ENCODE data around the gene DOK7. TPM values are rescaled to one million over a fixed set of nuclear protein-coding genes. Genes with fewer than 3 reads are reported as not detected.

DOK7 gene
- total RNA-seq, 3 donors from 2014 or later (not counting 1 experiment from before 2014, with no cell fraction given), result 1.3 to 2.9 (median 1.6) TPM

- ATAC-seq, result no peak
- no peaks in the 10 kb centered on the region for H3K9me3 Mint-ChIP-seq
- Histone ChIP-seq H3K4me1 (ENCODE audit: control insufficient read depth, insufficient read depth, low read length) (peaks cover 12% of the 10 kb centered on the region), H3K4me3 (ENCODE audit: low read length) (no peak overlapping the region), H3K27ac (ENCODE audit: low read length) (no peak overlapping the region), H3K27me3 (ENCODE audit: control insufficient read depth, insufficient read depth, low read length) (no peaks in the 10 kb centered on the region), H3K9me3 (ENCODE audit: control insufficient read depth, insufficient read depth, low read length) (no peaks in the 10 kb centered on the region), H3K36me3 (ENCODE audit: control insufficient read depth, insufficient read depth, low read length) (no peaks in the 10 kb centered on the region)
- H3K27ac Mint-ChIP-seq, result no peak overlapping the region
- no peaks in the 10 kb centered on the region for H3K36me3 Mint-ChIP-seq
- no peak for DNase-seq
- H3K4me1 Mint-ChIP-seq, result no peaks in the 10 kb centered on the region
- no peak for TF ChIP-seq CTCF (IDR thresholded peaks at IDR 0.05)
- WGBS (ENCODE audit: insufficient coverage), result 88% methylated on average over 34 of the region's 34 CpGs
- no peak overlapping the region for H3K4me3 Mint-ChIP-seq
- H3K27me3 Mint-ChIP-seq (ENCODE audit: low read depth in 2 of 2), result no peaks in the 10 kb centered on the region
- intact Hi-C loops (cut with micrococcal nuclease), result no loop called here
Measured at GRCh38 chr4:3445111-3445820, 17.8 kb upstream of the DOK7 start.

- DNase-seq, result no peak
- WGBS (ENCODE audit: insufficient coverage), result 94% methylated on average over 34 of the region's 34 CpGs
- no peak overlapping the region for H3K27ac Mint-ChIP-seq
Measured at GRCh38 chr4:3445829-3446545, 17.1 kb upstream of the DOK7 start.

GRCh38 chr4:3446631-3447320 lies 16.3 kb upstream of the DOK7 start:
- Histone ChIP-seq H3K36me3 (ENCODE audit: control insufficient read depth, insufficient read depth, low read length) (no peaks in the 10 kb centered on the region), H3K27me3 (ENCODE audit: control insufficient read depth, insufficient read depth, low read length) (no peaks in the 10 kb centered on the region), H3K27ac (ENCODE audit: low read length) (no peak overlapping the region), H3K9me3 (ENCODE audit: control insufficient read depth, insufficient read depth, low read length) (no peaks in the 10 kb centered on the region), H3K4me1 (ENCODE audit: control insufficient read depth, insufficient read depth, low read length) (peaks cover 12% of the 10 kb centered on the region), H3K4me3 (ENCODE audit: low read length) (no peak overlapping the region)
- intact Hi-C loops (cut with micrococcal nuclease), result no loop called here
- Mint-ChIP-seq H3K4me1 (no peaks in the 10 kb centered on the region), H3K9me3 (no peaks in the 10 kb centered on the region), H3K27me3 (ENCODE audit: low read depth in 2 of 2) (peaks cover 0 to 3% of the 10 kb centered on the region in 2 donors), H3K36me3 (no peaks in the 10 kb centered on the region), H3K27ac (no peak overlapping the region), H3K4me3 (no peak overlapping the region)
- TF ChIP-seq CTCF (IDR thresholded peaks at IDR 0.05), result no peak
- DNase-seq (no peak), ATAC-seq (no peak)
- WGBS (ENCODE audit: insufficient coverage), result 94% methylated on average over 22 of the region's 22 CpGs

More at GRCh38 chr4:3445829-3446545, 17.1 kb upstream of the DOK7 start:
- H3K4me3 ChIP-seq (ENCODE audit: low read length), result no peak overlapping the region
- intact Hi-C loops (cut with micrococcal nuclease), result no loop called here
- no peak for ATAC-seq
- Mint-ChIP-seq H3K9me3 (no peaks in the 10 kb centered on the region), H3K4me3 (no peak overlapping the region), H3K27me3 (ENCODE audit: low read depth in 2 of 2) (peaks cover 0 to 3% of the 10 kb centered on the region in 2 donors), H3K36me3 (no peaks in the 10 kb centered on the region), H3K4me1 (no peaks in the 10 kb centered on the region)
- peaks cover 12% of the 10 kb centered on the region for H3K4me1 ChIP-seq (ENCODE audit: control insufficient read depth, insufficient read depth, low read length)
- H3K36me3 ChIP-seq (ENCODE audit: control insufficient read depth, insufficient read depth, low read length), result no peaks in the 10 kb centered on the region
- H3K27me3 ChIP-seq (ENCODE audit: control insufficient read depth, insufficient read depth, low read length), result no peaks in the 10 kb centered on the region
- no peaks in the 10 kb centered on the region for H3K9me3 ChIP-seq (ENCODE audit: control insufficient read depth, insufficient read depth, low read length)
- no peak overlapping the region for H3K27ac ChIP-seq (ENCODE audit: low read length)
- no peak for TF ChIP-seq CTCF (IDR thresholded peaks at IDR 0.05)

All from natural killer cell (primary cell).